ENCODE data around the gene ARF1. TPM values are rescaled to one million over a fixed set of nuclear protein-coding genes. Genes with fewer than 3 reads are reported as not detected.
A peak's percentile ranks its signal among the peaks of the same experiment; 100 is the strongest.

Gene ARF1
- polyA plus RNA-seq, 4 donors: 375 to 490 (median 410) TPM

DNA sequence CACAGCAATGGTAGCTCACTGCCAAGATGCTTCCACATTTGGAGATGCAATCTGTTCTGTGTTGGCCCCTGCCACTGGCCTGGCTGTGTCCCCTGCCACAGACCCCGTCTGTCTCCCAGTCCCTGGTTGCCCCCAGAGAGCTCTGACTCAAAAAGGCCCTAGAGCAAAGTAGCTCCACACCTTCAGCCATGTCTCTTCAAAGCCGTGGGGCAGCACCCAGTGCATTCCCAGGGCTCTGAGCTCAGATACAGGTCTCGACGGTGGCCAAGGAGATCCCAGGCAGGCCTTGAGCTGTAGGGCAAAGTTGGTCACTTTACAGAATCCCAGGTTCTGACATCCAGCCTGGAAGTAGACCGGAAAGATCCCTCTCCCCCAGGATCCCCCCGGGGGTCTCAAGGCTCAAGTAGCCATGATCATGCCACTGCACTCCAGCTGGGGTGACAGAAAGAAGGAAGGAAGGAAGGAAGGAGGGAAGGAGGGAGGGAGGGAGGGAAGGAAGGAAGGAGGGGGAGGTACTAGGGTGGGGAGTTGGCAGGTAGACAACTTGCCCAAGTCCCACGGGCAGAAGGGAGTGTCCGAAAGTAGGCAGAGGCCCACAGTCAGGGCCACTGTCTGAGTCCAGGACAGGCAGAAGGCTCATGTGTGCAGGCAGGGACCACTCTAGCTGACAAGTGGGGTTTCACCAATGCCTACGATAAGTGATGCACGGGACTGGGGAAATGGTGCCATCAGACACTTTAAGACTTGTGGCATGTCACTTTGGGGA, 4.8 kb upstream of the ARF1 start:
- WGBS, 3 donors: 63 to 72% (median 67%) methylated on average over 10 of the region's 10 CpGs
- Histone ChIP-seq H3K27me3 (ENCODE audit: control insufficient read depth in 3 of 3, insufficient read depth in 3 of 3, low read length in 3 of 3) (peaks cover 0 to 21% (median 0%) of the 10 kb centered on the region in 3 donors), H3K4me1 (ENCODE audit: control insufficient read depth in 3 of 3, insufficient read depth in 2 of 3, low read depth in 1 of 3, low read length in 2 of 3) (peaks cover 0 to 6% (median 2%) of the 10 kb centered on the region in 3 donors), H3K9me3 (ENCODE audit: control insufficient read depth in 2 of 2, insufficient read depth in 1 of 2, low read depth in 1 of 2, low read length in 1 of 2) (no peaks in the 10 kb centered on the region), H3K27ac (ENCODE audit: low read depth in 1 of 3, low read length in 2 of 3) (no peak overlapping the region), H3K4me3 (ENCODE audit: low read depth in 1 of 3, low read length in 3 of 3) (no peak overlapping the region), H3K36me3 (ENCODE audit: control insufficient read depth in 3 of 3, insufficient read depth in 2 of 3, low read depth in 1 of 3, low read length in 3 of 3) (no peaks in the 10 kb centered on the region)
- FAIRE-seq (no peak), DNase-seq (no peak)

DNA sequence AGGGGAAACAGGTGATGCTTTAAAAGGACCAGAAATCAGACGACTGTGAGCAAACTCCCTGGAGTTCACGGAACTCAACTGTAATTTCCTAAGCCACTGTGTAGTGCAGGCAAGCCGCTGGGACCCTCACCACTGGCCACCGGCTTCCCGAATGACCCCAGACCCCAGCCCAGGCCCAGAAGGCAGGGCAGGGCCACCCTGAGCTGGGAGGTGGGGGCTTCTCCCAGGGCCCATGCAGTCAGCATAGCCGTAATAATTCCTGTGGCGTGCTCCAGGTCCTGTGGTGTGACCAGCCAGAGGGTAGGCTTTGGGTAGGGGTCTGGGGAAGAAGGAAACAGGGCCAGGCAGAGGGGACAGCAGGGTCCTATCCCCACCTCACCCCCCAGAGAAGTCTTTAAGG, 3.5 kb upstream of the ARF1 start:
- 90 to 98% (median 90%) methylated on average over 7 of the region's 7 CpGs for WGBS, 3 donors
- no peak overlapping the region for H3K27ac ChIP-seq (ENCODE audit: low read depth in 1 of 3, low read length in 2 of 3)
- H3K4me3 ChIP-seq (ENCODE audit: low read depth in 1 of 3, low read length in 3 of 3): no peak overlapping the region
- peaks cover 0 to 8% (median 0%) of the 10 kb centered on the region in 3 donors for H3K36me3 ChIP-seq (ENCODE audit: control insufficient read depth in 3 of 3, insufficient read depth in 2 of 3, low read depth in 1 of 3, low read length in 3 of 3)
- FAIRE-seq: no peak
- H3K4me1 ChIP-seq (ENCODE audit: control insufficient read depth in 3 of 3, insufficient read depth in 2 of 3, low read depth in 1 of 3, low read length in 2 of 3): peaks cover 0 to 6% (median 2%) of the 10 kb centered on the region in 3 donors
- H3K9me3 ChIP-seq (ENCODE audit: control insufficient read depth in 2 of 2, insufficient read depth in 1 of 2, low read depth in 1 of 2, low read length in 1 of 2): no peaks in the 10 kb centered on the region
- peaks cover 0 to 14% (median 0%) of the 10 kb centered on the region in 3 donors for H3K27me3 ChIP-seq (ENCODE audit: control insufficient read depth in 3 of 3, insufficient read depth in 3 of 3, low read length in 3 of 3)
- no peak for DNase-seq

DNA sequence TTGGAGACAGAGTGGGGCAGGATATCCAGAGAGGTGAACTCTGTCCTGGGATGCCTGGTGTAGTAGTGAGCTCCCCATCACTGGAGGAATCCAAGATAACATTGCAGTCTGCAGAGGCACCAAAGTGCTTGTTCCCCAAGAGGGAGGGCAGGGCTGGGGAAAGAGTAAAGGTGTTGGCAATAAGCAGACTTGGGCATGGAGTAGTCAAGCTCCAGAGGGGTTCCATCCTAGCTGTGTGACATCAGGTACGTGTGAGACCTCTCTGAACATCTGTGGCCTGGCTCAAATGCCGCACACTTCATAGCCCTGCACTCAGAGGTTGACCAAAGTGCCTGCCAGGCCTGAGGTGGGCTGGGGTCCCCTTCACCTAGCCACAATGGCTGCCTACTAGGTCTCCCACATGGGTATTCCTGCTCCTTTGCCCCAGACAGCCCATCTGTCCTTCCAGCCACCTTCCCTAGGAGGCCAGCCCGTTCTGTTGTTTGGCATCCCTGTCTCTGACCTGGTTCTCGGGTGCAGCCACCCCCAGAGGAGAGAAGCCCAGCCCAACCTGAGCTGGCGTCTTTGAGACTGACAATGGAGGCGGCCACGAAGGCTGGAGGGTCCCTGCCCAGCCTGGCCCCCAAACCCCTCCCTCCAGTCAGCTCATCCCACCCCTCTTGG, 2.8 kb upstream of the ARF1 start:
- H3K4me3 ChIP-seq (ENCODE audit: low read depth in 1 of 3, low read length in 3 of 3): no peak overlapping the region
- H3K4me1 ChIP-seq (ENCODE audit: control insufficient read depth in 3 of 3, insufficient read depth in 2 of 3, low read depth in 1 of 3, low read length in 2 of 3): peaks cover 3 to 14% (median 6%) of the 10 kb centered on the region in 3 donors
- H3K36me3 ChIP-seq (ENCODE audit: control insufficient read depth in 3 of 3, insufficient read depth in 2 of 3, low read depth in 1 of 3, low read length in 3 of 3): peaks cover 0 to 9% (median 0%) of the 10 kb centered on the region in 3 donors
- WGBS, 3 donors: 81 to 91% (median 90%) methylated on average over 7 of the region's 7 CpGs
- no peaks in the 10 kb centered on the region for H3K9me3 ChIP-seq (ENCODE audit: control insufficient read depth in 2 of 2, insufficient read depth in 1 of 2, low read depth in 1 of 2, low read length in 1 of 2)
- peaks cover 0 to 8% (median 0%) of the 10 kb centered on the region in 3 donors for H3K27me3 ChIP-seq (ENCODE audit: control insufficient read depth in 3 of 3, insufficient read depth in 3 of 3, low read length in 3 of 3)
- DNase-seq (no peak), FAIRE-seq (no peak)
- H3K27ac ChIP-seq (ENCODE audit: low read depth in 1 of 3, low read length in 2 of 3): no peak overlapping the region

DNA sequence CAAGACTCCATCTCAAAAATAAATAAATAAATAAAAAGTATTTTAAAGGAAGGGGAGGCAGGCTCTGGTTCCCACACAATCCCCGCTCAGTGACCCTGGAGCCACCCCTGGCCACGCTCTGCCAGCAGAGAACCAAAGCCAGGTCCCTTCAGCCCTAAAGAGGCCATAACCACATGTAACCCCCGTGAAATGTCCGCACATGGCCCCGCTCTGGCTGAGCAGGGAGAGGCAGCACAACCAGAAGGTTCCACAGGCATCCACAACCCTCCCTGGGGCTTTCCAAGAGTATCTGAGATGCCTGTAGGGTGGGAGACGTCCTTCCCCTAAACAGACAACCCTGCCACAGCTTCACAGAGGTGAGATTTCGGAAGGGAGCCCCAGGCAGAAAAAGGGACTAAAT, 1.4 kb upstream of the ARF1 start:
- no peak for DNase-seq
- Histone ChIP-seq H3K27ac (ENCODE audit: low read depth in 1 of 3, low read length in 2 of 3) (no peak overlapping the region), H3K9me3 (ENCODE audit: control insufficient read depth in 2 of 2, insufficient read depth in 1 of 2, low read depth in 1 of 2, low read length in 1 of 2) (no peaks in the 10 kb centered on the region), H3K4me1 (ENCODE audit: control insufficient read depth in 3 of 3, insufficient read depth in 2 of 3, low read depth in 1 of 3, low read length in 2 of 3) (peaks cover 6 to 28% (median 20%) of the 10 kb centered on the region in 3 donors), H3K36me3 (ENCODE audit: control insufficient read depth in 3 of 3, insufficient read depth in 2 of 3, low read depth in 1 of 3, low read length in 3 of 3) (peaks cover 0 to 14% (median 0%) of the 10 kb centered on the region in 3 donors), H3K27me3 (ENCODE audit: control insufficient read depth in 3 of 3, insufficient read depth in 3 of 3, low read length in 3 of 3) (no peaks in the 10 kb centered on the region), H3K4me3 (ENCODE audit: low read depth in 1 of 3, low read length in 3 of 3) (peak overlapping the region in 2 of 3 donors; percentile 69 to 95)
- no peak for FAIRE-seq
- WGBS, 3 donors: 70 to 78% (median 72%) methylated on average over 7 of the region's 7 CpGs

DNA sequence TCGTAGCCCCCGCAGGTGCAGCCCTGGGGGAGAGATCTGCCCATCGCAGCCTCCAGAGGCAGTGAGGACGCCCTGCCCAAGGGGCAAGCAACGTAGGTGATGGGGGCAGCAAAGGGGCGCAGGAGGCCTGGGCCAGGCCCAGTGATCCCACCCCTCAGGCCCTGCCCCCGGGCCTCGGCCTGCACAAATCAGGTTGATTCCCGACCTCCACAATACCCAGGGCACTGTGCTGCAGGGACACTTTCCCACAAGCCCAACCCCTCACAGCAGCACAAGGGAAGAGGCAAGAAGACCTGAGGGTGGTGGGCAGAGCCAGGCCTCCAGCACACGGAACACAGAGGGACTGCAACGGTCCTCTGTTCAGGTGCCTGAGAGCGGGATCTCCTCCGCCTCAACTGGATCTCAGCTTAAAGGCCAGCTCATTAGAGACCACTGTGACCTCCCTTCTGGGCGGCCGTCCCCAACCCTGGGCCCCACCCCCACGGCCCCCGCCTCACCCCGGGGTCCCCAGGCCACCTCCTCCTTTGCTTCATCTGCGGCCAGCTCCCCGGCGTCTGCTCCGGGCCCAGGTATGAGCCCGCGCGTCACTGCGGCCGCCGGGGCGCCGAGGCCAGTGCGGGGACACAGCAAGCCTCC, 812 bp upstream of the ARF1 start:
- Histone ChIP-seq H3K4me3 (ENCODE audit: low read depth in 1 of 3, low read length in 3 of 3) (peak overlapping the region; percentile 69 to 95 (median 89)), H3K27ac (ENCODE audit: low read depth in 1 of 3, low read length in 2 of 3) (peak overlapping the region in 2 of 3 donors; percentile 55 to 78), H3K27me3 (ENCODE audit: control insufficient read depth in 3 of 3, insufficient read depth in 3 of 3, low read length in 3 of 3) (no peaks in the 10 kb centered on the region), H3K9me3 (ENCODE audit: control insufficient read depth in 2 of 2, insufficient read depth in 1 of 2, low read depth in 1 of 2, low read length in 1 of 2) (no peaks in the 10 kb centered on the region), H3K4me1 (ENCODE audit: control insufficient read depth in 3 of 3, insufficient read depth in 2 of 3, low read depth in 1 of 3, low read length in 2 of 3) (peaks cover 6 to 33% (median 24%) of the 10 kb centered on the region in 3 donors), H3K36me3 (ENCODE audit: control insufficient read depth in 3 of 3, insufficient read depth in 2 of 3, low read depth in 1 of 3, low read length in 3 of 3) (peaks cover 0 to 16% (median 0%) of the 10 kb centered on the region in 3 donors)
- peak in 1 of 2 donors; percentile 31 for DNase-seq
- no peak for FAIRE-seq
- 10 to 14% (median 10%) methylated on average over 18 to 31 of the region's 31 CpGs for WGBS, 3 donors

DNA sequence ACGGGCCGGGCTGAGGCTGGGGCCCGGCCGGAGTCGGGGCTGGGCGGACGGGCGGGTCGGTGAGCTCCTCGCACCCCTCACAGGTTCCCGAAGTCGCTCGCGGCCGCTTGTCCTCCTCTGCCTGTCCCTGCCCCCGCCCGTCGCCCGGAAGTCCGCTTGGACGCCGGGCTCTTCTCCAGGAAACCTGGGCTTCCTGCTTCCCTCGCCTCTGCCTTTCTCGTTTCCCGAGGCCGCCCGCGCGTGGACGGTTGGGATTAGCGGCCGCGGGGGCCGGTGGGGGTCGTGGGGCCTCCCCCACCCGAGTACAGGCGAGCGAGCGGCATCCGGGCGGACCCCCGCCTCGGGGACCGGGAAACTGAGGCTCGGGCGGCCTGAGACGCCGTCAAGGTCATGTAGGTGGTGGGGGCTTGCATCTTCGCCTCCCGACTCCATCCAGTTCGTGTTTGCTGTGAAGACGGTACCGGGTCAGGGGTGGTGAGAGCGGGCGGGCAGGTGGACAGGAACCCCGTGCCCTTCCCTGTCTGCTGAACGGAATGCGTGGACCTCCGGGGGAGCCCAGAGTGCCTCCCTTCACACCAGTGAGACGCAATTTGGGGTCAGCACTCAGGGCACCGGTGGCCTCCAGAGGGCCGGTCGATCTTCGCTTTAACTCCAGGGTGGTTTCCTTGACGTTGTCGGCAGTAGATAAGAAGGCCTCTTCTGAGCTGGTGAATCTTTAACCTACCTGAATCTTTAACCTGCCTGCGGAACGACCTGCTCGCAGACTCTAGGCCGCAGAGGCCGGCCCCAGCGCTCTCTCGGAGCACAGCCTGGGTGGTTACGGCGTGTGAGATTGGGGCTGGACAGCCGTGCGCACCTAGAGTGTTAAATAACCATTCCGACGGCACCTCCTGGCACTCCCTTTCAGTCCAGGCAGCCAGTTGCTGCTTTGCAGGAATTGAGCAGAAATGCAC, 686 bp downstream of the ARF1 start:
- no peak for FAIRE-seq
- peaks cover 10 to 46% (median 33%) of the 10 kb centered on the region in 3 donors for H3K4me1 ChIP-seq (ENCODE audit: control insufficient read depth in 3 of 3, insufficient read depth in 2 of 3, low read depth in 1 of 3, low read length in 2 of 3)
- H3K36me3 ChIP-seq (ENCODE audit: control insufficient read depth in 3 of 3, insufficient read depth in 2 of 3, low read depth in 1 of 3, low read length in 3 of 3): peaks cover 0 to 21% (median 2%) of the 10 kb centered on the region in 3 donors
- WGBS, 3 donors: 0 to 1% (median 1%) methylated on average over 64 to 79 of the region's 79 CpGs
- DNase-seq: peak; percentile 87 to 90
- no peaks in the 10 kb centered on the region for H3K27me3 ChIP-seq (ENCODE audit: control insufficient read depth in 3 of 3, insufficient read depth in 3 of 3, low read length in 3 of 3)
- H3K27ac ChIP-seq (ENCODE audit: low read depth in 1 of 3, low read length in 2 of 3): peak overlapping the region; percentile 94 to 100 (median 97)
- H3K4me3 ChIP-seq (ENCODE audit: low read depth in 1 of 3, low read length in 3 of 3): peak overlapping the region; percentile 69 to 95 (median 92)
- H3K9me3 ChIP-seq (ENCODE audit: control insufficient read depth in 2 of 2, insufficient read depth in 1 of 2, low read depth in 1 of 2, low read length in 1 of 2): no peaks in the 10 kb centered on the region

DNA sequence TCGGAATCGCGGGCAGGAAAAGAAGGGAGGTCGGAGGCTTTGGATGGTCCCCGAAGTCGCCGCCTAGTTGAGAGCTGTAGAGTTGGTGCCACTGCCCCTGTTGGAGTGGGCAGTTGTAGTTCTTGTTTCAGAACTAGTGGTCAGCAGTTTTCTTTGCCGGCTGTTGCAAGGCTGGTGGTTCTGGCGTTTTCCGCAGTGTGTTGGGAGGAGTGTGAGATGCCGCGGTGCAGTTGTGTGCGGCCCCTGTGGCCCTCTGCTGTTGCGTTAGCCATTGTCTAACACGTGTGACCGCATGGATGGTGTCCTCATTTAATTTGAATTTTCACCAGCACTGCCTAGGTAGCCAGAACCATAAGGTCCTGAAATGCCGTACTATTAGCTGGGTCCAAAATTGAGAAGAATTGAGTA, 1.4 kb downstream of the ARF1 start:
- peak overlapping the region; percentile 69 to 95 (median 92) for H3K4me3 ChIP-seq (ENCODE audit: low read depth in 1 of 3, low read length in 3 of 3)
- FAIRE-seq (no peak), DNase-seq (no peak)
- no peaks in the 10 kb centered on the region for H3K27me3 ChIP-seq (ENCODE audit: control insufficient read depth in 3 of 3, insufficient read depth in 3 of 3, low read length in 3 of 3)
- peaks cover 15 to 51% (median 34%) of the 10 kb centered on the region in 3 donors for H3K4me1 ChIP-seq (ENCODE audit: control insufficient read depth in 3 of 3, insufficient read depth in 2 of 3, low read depth in 1 of 3, low read length in 2 of 3)
- peak overlapping the region; percentile 94 to 100 (median 97) for H3K27ac ChIP-seq (ENCODE audit: low read depth in 1 of 3, low read length in 2 of 3)
- 1 to 2% (median 2%) methylated on average over 17 of the region's 17 CpGs for WGBS, 3 donors
- H3K36me3 ChIP-seq (ENCODE audit: control insufficient read depth in 3 of 3, insufficient read depth in 2 of 3, low read depth in 1 of 3, low read length in 3 of 3): peaks cover 0 to 27% (median 2%) of the 10 kb centered on the region in 3 donors
- H3K9me3 ChIP-seq (ENCODE audit: control insufficient read depth in 2 of 2, insufficient read depth in 1 of 2, low read depth in 1 of 2, low read length in 1 of 2): no peaks in the 10 kb centered on the region

All from small intestine (tissue), 7 donors.